SK-N-SH (cell line): ENCODE results near the gene PICK1. TPM values are rescaled to one million over a fixed set of nuclear protein-coding genes. Genes with fewer than 3 reads are reported as not detected.

Experiments
- CTCF ChIA-PET: fragments of 300-600, 350-600 bp; formaldehyde crosslinking; extraction: SDS; loops from one replicate; lab custom pipeline; 2021; lab: Yijun Ruan, JAX
- POLR2A ChIA-PET: fragments of 350-600 bp; sonication (Branson Sonifier 250); formaldehyde crosslinking; extraction: SDS; loops from one replicate; lab custom pipeline; 2020; ENCODE audit warnings: antibody characterized with exemption, inconsistent platforms; lab: Yijun Ruan, JAX
- DNase-seq: peaks from one replicate; pipeline ENCODE4 v3.0.0; 2012
- H2AFZ ChIP-seq: fragments of 200-600 bp; sonication (generic); 2 replicates; pipeline ENCODE4 v1.8.1; 2016; ENCODE audit warnings: antibody characterized with exemption, mild to moderate bottlenecking, low read depth
- H3F3A ChIP-seq: fragments of 200-600 bp; sonication (generic); replicated peaks from 2 replicates; pipeline ENCODE3; 2016; ENCODE audit warnings: antibody characterized with exemption, mild to moderate bottlenecking; ENCODE audit not compliant: insufficient read depth
- H3K27ac ChIP-seq, 2 experiments: fragments of 200-500 bp in 1 of 2; fragments of 200-600 bp in 1 of 2; sonication (Bioruptor generic) in 1 of 2; sonication (generic), shearing (Covaris generic) in 1 of 2; 2 replicates each; pipeline versions ENCODE4 v1.5.1 to v1.6.1; 2014 to 2016; ENCODE audit warnings: low read depth in 2 of 2, inconsistent platforms in 1 of 2, low read length in 1 of 2, mild to moderate bottlenecking in 1 of 2, mixed read lengths in 1 of 2
- H3K27me3 ChIP-seq: fragments of 200-600 bp; sonication (generic), shearing (Covaris generic); 2 replicates; pipeline ENCODE4 v1.6.1; 2016; ENCODE audit warnings: mixed run types; ENCODE audit not compliant: insufficient read depth
- H3K36me3 ChIP-seq, 2 experiments: fragments of 200-500 bp in 1 of 2; fragments of 200-600 bp in 1 of 2; sonication (Bioruptor generic) in 1 of 2; sonication (generic) in 1 of 2; replicated peaks in 1 of 2; 2 replicates each; pipeline versions ENCODE3 to v1.5.1; 2014 to 2016; ENCODE audit warnings: low read length in 1 of 2, mild to moderate bottlenecking in 1 of 2; ENCODE audit not compliant: insufficient read depth in 2 of 2, control insufficient read depth in 1 of 2
- H3K4me1 ChIP-seq, 2 experiments: fragments of 200-500 bp in 1 of 2; fragments of 200-600 bp in 1 of 2; sonication (Bioruptor generic) in 1 of 2; sonication (generic), shearing (Covaris generic) in 1 of 2; 2 replicates each; pipeline versions ENCODE4 v1.5.1 to v1.6.1; 2014 to 2016; ENCODE audit warnings: low read depth in 1 of 2, low read length in 1 of 2, mixed run types in 1 of 2; ENCODE audit not compliant: insufficient read depth in 2 of 2, control insufficient read depth in 1 of 2
- H3K4me2 ChIP-seq: fragments of 200-600 bp; sonication (generic), shearing (Covaris generic); 2 replicates; pipeline ENCODE4 v1.6.1; 2017; ENCODE audit warnings: mixed run types
- H3K4me3 ChIP-seq, 2 experiments: fragments of 200-500 bp in 1 of 2; fragments of 200-600 bp in 1 of 2; sonication (Bioruptor generic) in 1 of 2; sonication (generic), shearing (Covaris generic) in 1 of 2; 2 replicates each; pipeline versions ENCODE4 v1.5.1 to v1.8.1; 2014 to 2016; ENCODE audit warnings: low read depth in 2 of 2, inconsistent platforms in 1 of 2, low read length in 1 of 2, mild to moderate bottlenecking in 1 of 2, mixed read lengths in 1 of 2, moderate library complexity in 1 of 2
- H3K79me2 ChIP-seq: fragments of 200-600 bp; sonication (generic); 2 replicates; pipeline ENCODE4 v1.8.1; 2017; ENCODE audit warnings: mild to moderate bottlenecking; ENCODE audit not compliant: insufficient read depth
- H3K9ac ChIP-seq: fragments of 200-600 bp; sonication (generic); 2 replicates; pipeline ENCODE4 v1.6.1; 2017; ENCODE audit warnings: mixed run types
- H3K9me2 ChIP-seq: fragments of 200-600 bp; sonication (generic); 2 replicates; pipeline ENCODE4 v1.6.1; 2017; ENCODE audit warnings: mixed run types
- H3K9me3 ChIP-seq: fragments of 200-600 bp; sonication (generic); 2 replicates; pipeline ENCODE4 v1.6.1; 2017; ENCODE audit warnings: mixed run types, mild to moderate bottlenecking, moderate library complexity
- H4K20me1 ChIP-seq: fragments of 200-600 bp; sonication (generic); 2 replicates; pipeline ENCODE4 v1.6.1; 2017; ENCODE audit warnings: mild to moderate bottlenecking, mixed run types; ENCODE audit not compliant: insufficient read depth
- CHD2 ChIP-seq: fragments of 150-350 bp; IDR thresholded peaks from 2 replicates; pipeline ENCODE4 v1.6.1; 2018; ENCODE audit warnings: low read length; ENCODE audit not compliant: partially characterized antibody
- ELF1 ChIP-seq: IDR thresholded peaks from 2 replicates; pipeline ENCODE4 v1.4.0; 2012
- EP300 ChIP-seq, 2 experiments: IDR thresholded peaks; 2 replicates each; pipeline versions ENCODE4 v1.4.0 to v1.6.1; 2012; ENCODE audit warnings: borderline replicate concordance in 1 of 2, low read depth in 1 of 2, low read length in 1 of 2
- EZH2phosphoT487 ChIP-seq: fragments of 200-600 bp; sonication (generic); IDR thresholded peaks from 2 replicates; pipeline ENCODE4 v1.6.1; 2017; ENCODE audit warnings: low read depth, mixed run types, mild to moderate bottlenecking, antibody characterized with exemption, moderate library complexity, borderline replicate concordance
- FOSL2 ChIP-seq: IDR thresholded peaks from 2 replicates; pipeline ENCODE4 v1.4.0; 2012; ENCODE audit warnings: low read depth, mild to moderate bottlenecking, moderate library complexity, borderline replicate concordance
- FOXJ3 ChIP-seq: sonication (generic); formaldehyde crosslinking; IDR thresholded peaks from 2 replicates; pipeline ENCODE4 v1.5.1; 2020; ENCODE audit warnings: mild to moderate bottlenecking, missing genetic modification reagents
- GABPA ChIP-seq: IDR thresholded peaks from 2 replicates; pipeline ENCODE4 v1.4.0; 2012; ENCODE audit warnings: low read depth, mild to moderate bottlenecking
- JUND ChIP-seq: IDR thresholded peaks from 2 replicates; pipeline ENCODE4 v1.4.0; 2012
- MAX ChIP-seq: IDR thresholded peaks from 2 replicates; pipeline ENCODE4 v1.4.0; 2012; ENCODE audit warnings: low read depth
- NRF1 ChIP-seq: IDR thresholded peaks from 2 replicates; pipeline ENCODE4 v1.6.1; 2012; ENCODE audit warnings: low read depth, mild to moderate bottlenecking, low read length
- PBX3 ChIP-seq: IDR thresholded peaks from 2 replicates; pipeline ENCODE4; 2012
- POLR2AphosphoS5 ChIP-seq: IDR thresholded peaks from 2 replicates; pipeline ENCODE4 v1.6.1; 2012; ENCODE audit warnings: low read depth, low read length
- RAD21 ChIP-seq: IDR thresholded peaks from 2 replicates; pipeline ENCODE4 v1.6.1; 2012; ENCODE audit warnings: mild to moderate bottlenecking, low read length
- REST ChIP-seq: IDR thresholded peaks from 2 replicates; pipeline ENCODE4 v1.6.1; 2012; ENCODE audit warnings: mild to moderate bottlenecking, low read depth, low read length, moderate library complexity
- RXRA ChIP-seq: IDR thresholded peaks from 2 replicates; pipeline ENCODE4 v1.4.0; 2012; ENCODE audit warnings: low read depth, mild to moderate bottlenecking, borderline replicate concordance
- SMC3 ChIP-seq: IDR thresholded peaks from 2 replicates; pipeline ENCODE4 v1.6.1; 2012; ENCODE audit warnings: low read depth, low read length, improper control_type of control experiment
- TCF12 ChIP-seq: IDR thresholded peaks from 2 replicates; pipeline ENCODE4 v1.4.0; 2012
- YY1 ChIP-seq: IDR thresholded peaks from 2 replicates; pipeline ENCODE4 v1.4.0; 2012; ENCODE audit warnings: low read depth, mild to moderate bottlenecking
- ZBTB33 ChIP-seq: IDR thresholded peaks from 2 replicates; pipeline ENCODE4 v1.4.0; 2012; ENCODE audit warnings: low read depth, borderline replicate concordance
- WGBS: methylation state at CpG from one replicate; pipeline ENCODE4 v1.1.6; 2017; ENCODE audit warnings: low lambda C conversion rate; 5-methylcytosine and 5-hydroxymethylcytosine counted together
- polyA plus RNA-seq, 3 experiments: library from polyadenylated mRNA; depleted of rRNA; stranded (reverse); fragments of >200 nt; gene quantifications; 2 replicates each; pipeline ENCODE4 v1.2.3, GENCODE V29; 2012

Gene PICK1
- polyA plus RNA-seq, 1 of the 3 experiments (the other 2 are of a cell fraction) = 36.8 TPM

GRCh38 chr22:38012604-38013072 lies 44.6 kb upstream of the PICK1 start:
- Histone ChIP-seq H4K20me1 (no peaks in the 10 kb centered on the region), H3K4me1 (no peaks in the 10 kb centered on the region; a peak in 1 of 4 replicates), H3K9me2 (no peaks in the 10 kb centered on the region), H3K9me3 (no peaks in the 10 kb centered on the region), H3K27ac (no peak overlapping the region), H3K9ac (no peak overlapping the region), H3K4me3 (no peak overlapping the region), H2AFZ (no peak overlapping the region), H3K27me3 (no peaks in the 10 kb centered on the region), H3K79me2 (no peaks in the 10 kb centered on the region), H3K4me2 (no peak overlapping the region), H3F3A (no peaks in the 10 kb centered on the region), H3K36me3 (no peaks in the 10 kb centered on the region)
- no peak for DNase-seq
- ChIA-PET POLR2A (interaction anchor here (0.6 to 0.7 kb wide), 2 partner anchors 54 to 56 kb away, joined by 3 read pairs; no protein-coding TSS in a partner anchor), CTCF (no interaction called here)
- 94% methylated on average over 7 of the region's 7 CpGs for WGBS
- TF ChIP-seq POLR2AphosphoS5 (no peak), ZBTB33 (no peak), SMC3 (no peak), EP300 (IDR thresholded peaks at IDR 0.05; ENCODE audit: borderline replicate concordance in 1 of 2, low read depth in 1 of 2, low read length in 1 of 2) (no peak), NRF1 (no peak), TCF12 (no peak), RXRA (no peak), EZH2phosphoT487 (no peak), MAX (no peak), FOXJ3 (CRISPR knock-in tag) (no peak), YY1 (no peak), JUND (no peak), ELF1 (no peak), REST (no peak), PBX3 (no peak), CHD2 (no peak), FOSL2 (no peak), RAD21 (no peak), GABPA (no peak)
